HG03575 (cell line): ENCODE measurements around the gene GPR31.

Experiments used
- ATAC-seq: cut with Tn5 transposase; IDR thresholded peaks from one replicate; pipeline ENCODE4 v1.9.1; 2021; ENCODE audit not compliant: unreplicated experiment, insufficient number of reproducible peaks, low FRiP score; ENCODE audit errors: extremely low read depth

The GPR31 gene

DNA sequence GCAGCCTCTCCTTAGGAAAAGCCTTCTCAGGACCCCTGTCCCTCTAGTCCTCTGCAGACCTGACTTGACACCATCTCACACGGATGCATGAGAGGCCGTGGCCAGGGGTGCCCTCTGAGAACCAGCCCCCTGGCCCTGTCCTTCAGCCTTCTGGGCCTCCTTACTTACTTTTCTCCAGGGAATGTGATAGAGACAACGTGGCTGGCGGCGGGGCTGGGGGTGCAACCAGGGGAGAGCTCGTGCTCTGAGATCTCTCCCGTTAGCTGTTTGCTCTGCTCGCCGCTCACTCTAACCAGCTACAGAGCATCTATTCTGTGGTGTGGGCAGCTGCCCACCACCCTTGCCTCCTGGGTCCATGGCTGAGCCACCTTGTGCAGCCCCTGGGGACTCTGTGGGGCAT lies 14.7 kb downstream of the GPR31 start:
- no peak for ATAC-seq

DNA sequence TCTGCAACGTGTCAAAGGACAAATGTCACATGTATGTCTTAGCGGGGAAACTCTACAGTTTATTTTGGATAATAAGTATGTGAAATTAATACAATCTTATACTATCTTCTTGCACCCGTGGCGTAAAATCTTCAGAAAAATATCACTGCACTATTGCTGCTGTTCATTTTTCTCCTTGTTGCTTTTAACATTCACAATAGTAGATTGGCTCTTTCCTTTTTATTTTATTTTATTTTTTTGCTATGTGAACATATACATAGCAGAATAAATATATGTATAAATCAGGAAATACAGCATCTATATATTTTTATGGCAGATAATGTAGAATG lies 15.4 kb downstream of the GPR31 start:
- no peak for ATAC-seq

DNA sequence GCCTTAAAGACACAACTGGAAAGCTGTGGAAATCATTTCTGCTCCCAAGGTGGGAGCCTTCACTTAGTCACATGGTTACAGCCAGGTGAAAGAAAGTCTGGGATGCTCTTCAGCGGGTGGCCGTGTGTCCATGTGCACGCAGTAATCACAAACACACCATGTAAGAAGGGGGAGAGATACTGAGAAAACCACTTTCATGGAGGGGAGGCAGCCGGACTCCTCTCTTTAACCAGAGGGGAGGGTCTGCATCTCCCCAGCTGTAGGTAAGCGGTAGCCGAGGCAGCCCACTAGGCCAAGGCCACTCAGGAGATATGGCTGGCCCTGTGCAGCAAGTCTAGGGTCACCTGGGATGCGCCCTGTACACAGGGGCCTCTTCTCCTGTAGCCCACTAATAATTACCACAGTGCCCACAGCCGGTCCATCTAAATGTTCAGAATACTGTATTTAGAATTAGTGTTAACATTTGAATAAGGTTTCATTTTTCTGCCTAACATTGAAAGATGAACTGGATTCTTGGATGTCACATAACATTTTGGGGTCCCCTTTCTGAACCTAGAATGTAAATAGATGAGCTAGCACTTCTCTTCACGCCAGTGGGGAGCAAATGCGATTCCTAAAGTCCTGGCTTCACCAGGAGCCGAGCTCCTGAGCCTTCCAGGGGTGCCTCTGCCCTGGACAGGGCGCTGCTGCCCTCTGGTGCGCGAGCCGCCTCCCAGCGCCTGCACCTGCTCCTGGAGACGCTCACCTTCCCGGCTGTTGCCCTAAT lies 15.9 kb downstream of the GPR31 start:
- ATAC-seq = no peak

DNA sequence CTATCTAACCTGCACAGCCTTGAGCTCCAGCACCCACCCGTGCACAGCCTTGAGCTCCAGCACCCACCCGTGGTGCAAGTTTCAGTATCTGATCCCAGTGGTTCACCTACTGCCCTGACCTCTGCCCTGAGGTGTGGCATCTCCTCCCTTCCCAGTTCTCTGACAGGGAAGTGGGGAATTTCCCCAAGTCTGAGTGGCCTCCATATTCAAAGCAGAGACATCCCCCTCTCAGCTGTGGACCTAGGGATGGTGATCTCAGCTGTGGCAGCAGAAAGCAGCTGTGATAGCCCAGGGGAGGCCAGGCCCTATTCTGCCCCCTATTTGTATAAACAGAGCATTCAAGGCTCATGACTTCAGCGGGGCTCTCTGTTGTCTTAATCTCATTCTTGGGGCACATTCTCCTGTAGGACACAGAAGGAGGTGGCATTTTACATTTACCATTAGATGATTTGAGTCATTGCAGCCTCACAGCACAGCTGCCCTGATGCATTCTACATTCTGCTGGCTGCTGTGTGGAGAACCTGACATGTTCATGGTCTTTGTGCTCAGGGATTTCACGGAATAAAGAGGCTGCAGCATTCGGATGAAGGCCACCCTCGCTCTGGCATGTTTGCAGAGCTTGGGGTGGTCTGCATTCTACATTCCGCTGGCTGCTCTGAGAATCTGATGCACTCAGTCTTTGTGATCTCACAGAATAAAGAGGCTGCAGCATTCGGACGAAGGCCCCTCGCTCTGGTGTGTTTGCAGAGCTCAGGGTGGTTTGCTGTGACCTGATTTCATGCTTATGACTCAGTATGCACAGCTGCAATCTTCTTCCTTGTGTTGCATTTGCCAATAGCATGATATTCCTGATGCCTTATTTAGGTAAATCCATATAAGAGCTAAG lies 16.9 kb downstream of the GPR31 start:
- ATAC-seq = no peak

DNA sequence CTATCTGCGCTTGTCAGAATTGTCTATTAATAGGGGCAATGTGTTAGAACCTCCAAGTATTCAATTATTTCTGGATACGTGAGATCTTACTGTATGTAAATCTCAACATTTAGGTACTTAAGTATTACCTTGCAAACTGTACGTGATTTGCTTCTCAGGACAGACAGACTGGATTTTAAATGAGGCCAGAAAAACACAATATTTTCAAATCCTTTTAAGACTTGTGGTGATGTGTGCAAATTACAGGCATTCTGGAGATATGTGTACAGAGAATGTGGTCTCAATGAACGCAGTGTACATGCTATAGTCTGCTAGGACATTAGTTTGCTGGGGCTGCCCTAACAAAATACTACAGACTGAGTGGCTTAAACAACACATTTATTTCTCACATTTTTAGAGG lies 18.0 kb downstream of the GPR31 start:
- ATAC-seq = no peak

DNA sequence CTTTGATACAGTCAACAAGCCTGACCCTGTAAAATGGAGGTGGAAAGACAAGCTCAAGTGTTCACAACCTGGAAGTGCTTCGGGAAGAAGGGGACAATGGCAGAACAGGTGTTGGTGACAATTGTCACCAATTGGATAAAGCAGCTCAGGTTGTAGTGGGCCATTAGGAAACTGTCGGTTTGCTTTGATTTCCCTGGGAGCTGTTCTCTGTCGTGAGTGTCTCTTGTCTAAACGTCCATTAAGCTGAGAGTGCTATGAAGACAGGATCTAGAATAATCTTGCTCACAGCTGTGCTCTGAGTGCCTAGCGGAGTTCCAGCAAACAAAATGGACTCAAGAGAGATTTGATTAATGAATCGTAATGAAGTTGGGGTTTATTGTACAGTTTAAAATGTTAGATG lies 19.9 kb downstream of the GPR31 start:
- ATAC-seq = no peak

DNA sequence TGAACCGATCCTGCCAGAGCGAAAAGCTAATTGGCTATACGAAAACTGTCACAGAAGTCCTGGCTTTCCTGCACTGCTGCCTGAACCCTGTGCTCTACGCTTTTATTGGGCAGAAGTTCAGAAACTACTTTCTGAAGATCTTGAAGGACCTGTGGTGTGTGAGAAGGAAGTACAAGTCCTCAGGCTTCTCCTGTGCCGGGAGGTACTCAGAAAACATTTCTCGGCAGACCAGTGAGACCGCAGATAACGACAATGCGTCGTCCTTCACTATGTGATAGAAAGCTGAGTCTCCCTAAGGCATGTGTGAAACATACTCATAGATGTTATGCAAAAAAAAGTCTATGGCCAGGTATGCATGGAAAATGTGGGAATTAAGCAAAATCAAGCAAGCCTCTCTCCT lies 20.7 kb downstream of the GPR31 start:
- no peak for ATAC-seq

DNA sequence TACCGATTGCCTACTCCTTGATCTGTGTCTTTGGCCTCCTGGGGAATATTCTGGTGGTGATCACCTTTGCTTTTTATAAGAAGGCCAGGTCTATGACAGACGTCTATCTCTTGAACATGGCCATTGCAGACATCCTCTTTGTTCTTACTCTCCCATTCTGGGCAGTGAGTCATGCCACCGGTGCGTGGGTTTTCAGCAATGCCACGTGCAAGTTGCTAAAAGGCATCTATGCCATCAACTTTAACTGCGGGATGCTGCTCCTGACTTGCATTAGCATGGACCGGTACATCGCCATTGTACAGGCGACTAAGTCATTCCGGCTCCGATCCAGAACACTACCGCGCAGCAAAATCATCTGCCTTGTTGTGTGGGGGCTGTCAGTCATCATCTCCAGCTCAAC lies 21.4 kb downstream of the GPR31 start:
- ATAC-seq = no peak

DNA sequence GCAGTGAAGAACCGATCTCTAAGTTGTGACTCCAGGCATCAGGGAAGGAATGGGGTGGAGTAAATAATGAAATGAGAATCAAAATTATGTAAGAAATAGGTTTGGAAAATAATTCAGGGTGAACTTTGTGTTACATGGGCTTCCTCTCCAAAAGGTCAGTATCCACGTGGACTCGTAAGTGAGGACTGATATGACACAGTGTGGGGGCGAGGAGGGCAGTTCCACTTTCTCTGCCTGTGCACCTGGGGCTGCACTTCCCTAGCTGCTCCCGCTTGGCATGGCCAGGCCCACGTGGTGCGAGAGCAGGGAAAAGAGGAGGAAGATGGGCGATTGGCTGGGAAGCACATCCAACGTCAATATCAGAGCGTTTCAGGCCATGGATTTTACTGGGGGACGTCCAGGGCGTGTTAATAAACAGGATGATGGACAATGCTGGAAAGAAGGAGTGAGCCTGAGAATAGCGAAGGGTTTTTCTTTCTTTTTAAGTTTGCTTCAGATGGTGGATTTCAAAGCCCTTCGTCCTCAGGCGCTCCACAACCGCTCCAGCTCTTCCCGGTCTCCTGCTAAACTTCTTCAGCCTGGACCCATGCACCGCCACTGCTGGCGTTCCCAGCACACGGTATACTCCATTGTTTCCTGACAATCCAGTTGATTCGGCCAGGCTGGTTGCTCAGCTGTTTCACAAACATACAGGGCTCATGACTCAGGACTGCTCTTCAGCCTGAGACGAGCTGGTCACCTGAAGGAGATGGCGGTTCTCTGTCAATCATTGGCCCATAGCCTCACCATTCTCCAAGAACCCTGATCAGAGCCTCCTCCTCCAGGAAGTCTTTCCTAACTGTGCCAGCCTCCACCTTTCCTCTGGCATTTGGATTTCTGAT lies 23.1 kb downstream of the GPR31 start:
- ATAC-seq = no peak

DNA sequence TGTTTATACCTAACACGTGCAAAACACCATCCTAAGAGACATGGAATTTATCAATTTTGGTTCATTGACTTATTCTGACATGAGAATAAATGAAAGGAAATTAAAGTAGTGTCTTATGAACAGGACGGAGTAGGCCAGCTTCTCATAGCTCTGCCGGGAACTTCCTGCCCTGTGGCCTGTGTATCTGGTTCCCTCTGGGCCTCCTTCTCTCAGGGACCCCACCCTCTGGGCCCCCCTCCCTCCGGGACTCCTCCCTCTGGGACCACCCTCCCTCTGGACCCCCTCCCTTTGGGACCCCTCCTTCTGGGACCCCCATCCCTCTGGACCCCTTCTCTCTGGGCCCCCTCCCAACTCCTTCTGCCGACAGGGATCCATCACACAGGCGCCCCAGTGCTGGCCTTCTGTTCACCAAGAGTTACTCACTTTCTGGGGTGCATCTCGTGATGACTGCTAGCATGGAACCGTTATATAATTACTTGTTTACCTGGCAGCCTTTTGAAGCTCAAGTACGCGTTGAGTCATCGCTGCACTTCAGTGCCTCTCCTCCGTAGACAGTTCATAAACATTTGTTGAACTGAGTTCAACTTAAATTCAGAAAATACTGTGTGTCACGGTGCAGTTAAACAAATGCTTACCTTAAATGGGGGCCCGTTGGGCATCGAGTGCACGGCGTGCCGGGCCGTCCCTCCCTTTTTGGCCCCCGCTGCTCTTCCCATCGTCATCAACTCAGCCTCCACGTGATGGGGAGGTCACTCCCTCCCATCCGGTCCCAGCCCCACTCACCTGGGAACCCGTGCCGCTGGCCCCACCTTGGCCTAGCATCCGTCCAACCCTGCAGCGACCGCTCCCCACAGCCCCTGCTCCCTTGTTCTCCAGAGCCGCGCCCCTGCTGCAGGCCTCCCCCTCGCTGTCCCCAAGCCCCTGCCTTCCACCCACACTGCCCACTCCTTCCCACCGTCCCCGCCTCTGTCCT lies 26.8 kb downstream of the GPR31 start:
- no peak for ATAC-seq

DNA sequence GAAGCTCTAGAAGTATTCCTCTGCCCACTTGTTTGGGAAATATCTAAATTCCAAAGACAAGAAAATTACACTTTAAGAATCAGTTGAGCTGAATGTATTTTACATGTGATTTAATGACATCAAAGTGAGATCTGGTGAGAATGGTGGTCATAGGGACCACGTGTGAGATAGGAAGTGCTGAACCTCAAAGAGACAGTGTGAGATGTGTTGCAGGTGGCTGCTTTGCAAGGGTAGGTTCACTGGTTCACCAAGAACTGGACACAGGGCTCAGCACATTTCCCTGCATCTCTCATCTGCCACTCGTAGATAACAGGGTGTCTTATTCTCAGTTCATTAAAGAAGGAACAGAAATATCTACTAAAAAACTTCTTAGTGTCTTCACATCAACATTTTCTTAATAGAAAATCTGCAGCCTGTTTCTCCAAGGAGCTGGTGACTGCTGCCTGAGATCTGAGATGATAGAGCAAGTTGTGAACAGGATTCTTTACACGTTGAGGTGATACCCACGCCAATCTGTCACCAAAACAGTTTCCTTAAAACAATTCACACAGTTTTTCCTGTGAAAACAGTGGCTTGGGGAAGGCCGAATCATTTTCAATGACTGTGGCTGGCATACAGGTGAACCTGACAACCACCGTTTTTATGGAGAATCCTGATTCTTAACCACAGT lies 27.6 kb downstream of the GPR31 start:
- ATAC-seq = no peak

DNA sequence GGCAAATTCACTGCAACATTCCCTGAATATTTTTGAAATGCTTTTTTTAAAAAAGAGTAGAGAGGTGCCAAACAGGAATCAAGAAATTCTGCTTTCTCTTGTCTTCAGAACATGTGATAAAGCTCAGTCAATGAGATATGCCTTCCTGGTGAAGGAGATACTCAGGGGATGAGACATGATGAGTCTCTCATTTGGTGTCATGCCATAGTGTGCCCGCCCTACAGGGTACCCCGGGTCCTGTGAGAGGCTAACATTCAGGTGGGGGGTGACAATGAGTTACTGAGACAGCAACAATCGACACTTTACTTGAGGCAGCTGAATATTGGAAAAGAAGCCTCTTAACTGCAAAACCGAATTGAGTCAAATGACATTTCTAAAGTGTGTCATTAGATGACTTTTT lies 28.2 kb downstream of the GPR31 start:
- no peak for ATAC-seq

DNA sequence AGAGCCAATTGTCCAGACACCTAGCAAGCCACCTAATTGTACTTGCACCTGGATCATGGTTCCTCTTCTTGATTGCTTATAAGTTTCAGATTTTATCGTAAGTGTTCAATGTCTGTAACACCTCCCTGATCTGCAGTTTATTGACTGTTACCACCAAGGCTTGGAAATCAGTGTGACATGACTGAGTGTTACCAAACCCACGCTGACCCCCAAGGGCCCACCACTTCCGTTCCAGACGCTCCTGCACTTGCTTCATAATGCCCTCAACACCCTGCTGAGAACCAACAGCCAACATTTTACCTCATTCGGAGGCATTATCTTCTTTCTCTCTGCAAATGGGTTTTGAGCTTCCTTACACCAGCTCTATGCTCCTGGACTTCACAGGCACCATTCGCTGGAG lies 28.6 kb downstream of the GPR31 start:
- no peak for ATAC-seq

DNA sequence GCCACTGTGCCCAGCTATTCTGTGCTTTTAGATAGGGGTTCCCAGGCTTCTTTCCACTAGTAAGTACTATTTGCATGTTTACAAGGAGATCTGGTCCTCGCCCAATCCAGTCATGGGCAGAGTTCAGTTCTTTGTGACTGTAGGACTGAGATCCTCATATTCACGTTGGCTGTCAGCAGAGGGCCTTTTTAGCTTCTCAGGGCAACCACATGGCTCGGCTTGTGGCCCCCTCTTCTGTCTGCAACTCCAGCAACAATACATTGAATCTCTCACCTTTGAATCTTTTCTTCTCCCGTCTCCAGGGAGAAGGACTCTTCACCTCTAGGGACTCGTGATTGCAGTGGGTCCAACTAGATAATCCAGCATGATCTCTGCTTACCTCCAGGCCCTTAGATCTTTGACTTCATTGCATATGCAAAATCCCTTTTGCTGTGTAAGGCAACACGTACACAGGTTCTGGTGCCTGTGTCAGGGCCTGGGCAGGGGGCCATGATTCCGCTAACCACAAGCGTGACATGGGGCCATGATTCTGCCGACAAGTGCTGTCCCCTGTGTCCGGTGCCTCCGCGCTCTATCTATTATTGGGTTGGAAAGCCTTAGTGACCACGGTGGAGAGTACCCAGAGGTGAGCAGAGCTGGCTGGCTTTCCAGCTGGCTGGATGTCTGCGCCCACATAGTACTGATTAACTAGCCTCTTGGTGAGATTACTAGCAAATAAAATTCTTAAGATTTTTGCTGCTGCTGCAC lies 29.8 kb downstream of the GPR31 start:
- no peak for ATAC-seq

DNA sequence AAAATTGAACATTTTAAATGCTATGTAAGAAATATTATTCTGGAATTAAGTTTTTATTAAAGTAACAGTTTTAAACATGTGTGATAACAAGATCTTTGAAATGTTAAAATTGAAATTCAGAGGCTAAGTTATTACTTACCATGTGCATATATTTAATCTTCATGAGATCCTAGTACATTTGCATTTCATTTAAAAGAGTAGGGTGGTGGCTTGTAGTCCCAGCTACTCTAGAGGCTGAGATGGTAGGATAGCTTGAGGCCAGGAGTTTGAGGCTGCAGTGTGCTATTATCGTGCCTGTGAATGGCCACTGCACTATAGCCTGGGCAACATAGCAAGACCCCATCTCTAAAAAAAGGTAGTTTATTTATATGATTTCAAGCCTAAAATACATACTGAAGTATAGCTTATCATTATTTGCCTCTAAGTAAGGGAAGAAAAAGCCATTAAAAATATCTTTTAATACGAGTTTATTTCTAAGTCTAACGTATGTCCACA lies 31.9 kb downstream of the GPR31 start:
- ATAC-seq = no peak

DNA sequence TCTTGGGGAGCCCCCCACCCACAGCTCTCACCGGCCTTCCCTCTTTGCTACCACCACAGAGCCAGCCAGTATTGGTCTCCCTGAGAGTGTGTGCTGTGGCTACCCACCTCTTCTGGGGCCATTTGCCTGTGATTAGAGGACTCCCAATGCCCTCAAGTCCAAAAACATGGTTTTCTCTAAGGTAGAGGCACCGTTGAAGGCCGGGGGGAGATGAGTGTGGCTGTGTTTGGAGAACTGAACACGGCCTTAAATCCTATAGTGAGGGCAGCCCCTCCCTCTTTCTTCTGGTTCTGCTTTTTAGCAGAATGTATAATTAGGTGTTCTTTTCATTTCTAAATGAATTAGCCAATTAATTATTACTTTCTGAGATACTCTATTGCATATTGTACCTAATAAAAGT lies 32.4 kb downstream of the GPR31 start:
- ATAC-seq = no peak

DNA sequence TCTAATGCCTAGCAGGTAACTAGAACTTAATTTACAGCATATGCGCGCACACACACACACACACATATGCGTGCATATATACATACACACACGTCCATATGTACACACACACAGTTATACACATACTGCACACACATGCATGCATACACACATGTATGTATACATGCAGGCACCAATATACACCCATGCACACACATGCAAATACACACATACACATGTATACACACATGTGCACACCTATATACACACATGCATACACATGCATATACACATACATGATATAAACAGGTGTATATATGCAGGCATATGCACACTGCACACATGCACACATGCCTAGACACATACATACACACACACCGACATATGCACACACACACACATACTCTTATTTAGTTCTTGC lies 33.0 kb downstream of the GPR31 start:
- ATAC-seq = no peak
